Measurements from ENCODE around the gene TBC1D9B.

DNA sequence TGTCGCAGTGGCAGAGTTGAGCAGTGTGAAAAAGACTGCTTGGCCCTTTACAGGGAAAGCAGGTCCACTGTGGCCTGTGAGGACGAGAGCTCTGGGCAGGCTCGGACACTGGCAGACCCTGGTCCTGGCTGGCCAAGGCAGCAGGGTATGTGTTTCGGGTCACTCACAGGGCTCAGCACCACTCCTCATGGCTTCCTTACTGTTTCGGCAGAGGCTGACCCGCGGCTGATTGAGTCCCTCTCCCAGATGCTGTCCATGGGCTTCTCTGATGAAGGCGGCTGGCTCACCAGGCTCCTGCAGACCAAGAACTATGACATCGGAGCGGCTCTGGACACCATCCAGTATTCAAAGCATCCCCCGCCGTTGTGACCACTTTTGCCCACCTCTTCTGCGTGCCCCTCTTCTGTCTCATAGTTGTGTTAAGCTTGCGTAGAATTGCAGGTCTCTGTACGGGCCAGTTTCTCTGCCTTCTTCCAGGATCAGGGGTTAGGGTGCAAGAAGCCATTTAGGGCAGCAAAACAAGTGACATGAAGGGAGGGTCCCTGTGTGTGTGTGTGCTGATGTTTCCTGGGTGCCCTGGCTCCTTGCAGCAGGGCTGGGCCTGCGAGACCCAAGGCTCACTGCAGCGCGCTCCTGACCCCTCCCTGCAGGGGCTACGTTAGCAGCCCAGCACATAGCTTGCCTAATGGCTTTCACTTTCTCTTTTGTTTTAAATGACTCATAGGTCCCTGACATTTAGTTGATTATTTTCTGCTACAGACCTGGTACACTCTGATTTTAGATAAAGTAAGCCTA lies 71.3 kb downstream of the TBC1D9B start:
- no peak for TF ChIP-seq CEBPB (tag; IDR thresholded peaks at IDR 0.05)
- TF ChIP-seq E4F1 (CRISPR knock-in tag; IDR thresholded peaks at IDR 0.05; ENCODE audit: borderline replicate concordance) = no peak
- no peak for TF ChIP-seq KLF16 (IDR thresholded peaks at IDR 0.05)
- TF ChIP-seq MXI1 (IDR thresholded peaks at IDR 0.05; ENCODE audit: low read depth, low read length) = no peak
- TF ChIP-seq ZNF445 (CRISPR knock-in tag; IDR thresholded peaks at IDR 0.05; ENCODE audit: low read depth) = no peak
- no peak for TF ChIP-seq ZNF217 (CRISPR knock-in tag; IDR thresholded peaks at IDR 0.05)
- TF ChIP-seq NRF1 (conservative IDR thresholded peaks at IDR 0.05 in 1 of 2, IDR thresholded peaks at IDR 0.05 in 1 of 2) = no peak

All from K562 (cell line).